Left ventricle myocardium inferior (tissue), 1 donor: ENCODE measurements around the gene EIF3L. TPM values are rescaled to one million over a fixed set of nuclear protein-coding genes. Genes with fewer than 3 reads are reported as not detected.

ENCODE experiments used
- DNase-seq: peaks from one replicate; pipeline ENCODE4 v3.0.0-alpha.2; 2020
- H3K27ac ChIP-seq: fragments of 200-600 bp; replicated peaks from 2 replicates; pipeline ENCODE4 v1.8.0; 2021
- H3K27me3 ChIP-seq: fragments of 200-600 bp; 2 replicates; pipeline ENCODE4 v1.8.0; 2021; ENCODE audit warnings: low read depth
- H3K36me3 ChIP-seq: fragments of 200-600 bp; 2 replicates; pipeline ENCODE4 v1.8.0; 2021
- H3K4me1 ChIP-seq: fragments of 200-600 bp; 2 replicates; pipeline ENCODE4 v1.8.0; 2021
- H3K4me3 ChIP-seq: fragments of 200-600 bp; 2 replicates; pipeline ENCODE4 v1.8.0; 2021; ENCODE audit warnings: mild to moderate bottlenecking, moderate library complexity
- H3K9me3 ChIP-seq: fragments of 200-600 bp; replicated peaks from 2 replicates; pipeline ENCODE4 v1.8.0; 2021
- intact Hi-C: fragments of 100-400 bp; cut with micrococcal nuclease; formaldehyde crosslinking; loops from one replicate; pipeline ENCODE4 v1.11.0; 2022
- total RNA-seq: library from RNA; stranded (reverse); fragmentation: NEBNext Ultra II Directional; extraction: Animal tissue kit (Norgen Biotek cat#: 25700); gene quantifications from one replicate; pipeline ENCODE4 v1.2.1, GENCODE V29; 2021
- TF ChIP-seq, protein P1 (sequence below): fragments of 200-600 bp; IDR thresholded peaks from 2 replicates; pipeline ENCODE4 v1.8.0; 2021; ENCODE audit warnings: antibody characterized with exemption, mild to moderate bottlenecking, borderline replicate concordance
- donor health status: DM: no; HTN: yes; CAD: no; lungs with severe emphysema.

Gene EIF3L
- total RNA-seq, 1 donor from 2014 or later, result 379 TPM

DNA sequence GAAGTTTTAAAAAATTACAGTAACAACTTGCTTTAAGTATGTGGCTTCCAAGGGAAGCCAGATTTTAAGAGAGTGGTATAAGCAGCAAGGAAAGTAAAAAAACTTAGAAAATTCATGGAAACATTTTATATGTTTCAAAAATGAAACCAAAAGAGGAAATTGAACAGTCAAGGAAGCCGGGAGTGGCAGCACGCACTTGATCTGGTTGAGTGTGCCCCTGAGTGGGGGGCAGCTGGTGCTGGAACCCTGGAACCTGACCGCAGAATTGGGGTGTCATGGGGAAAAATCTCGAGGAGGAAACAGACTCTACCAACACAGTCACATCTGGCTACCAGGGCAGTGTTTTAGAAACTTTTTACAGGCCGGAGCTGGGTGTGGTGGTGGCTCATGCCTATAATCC is 70.9 kb downstream of the EIF3L start:
- H3K4me1 ChIP-seq, result peaks cover 29% of the 10 kb centered on the region
- no peak for DNase-seq
- H3K36me3 ChIP-seq, result peaks cover 84% of the 10 kb centered on the region
- TF ChIP-seq, protein P1, sequence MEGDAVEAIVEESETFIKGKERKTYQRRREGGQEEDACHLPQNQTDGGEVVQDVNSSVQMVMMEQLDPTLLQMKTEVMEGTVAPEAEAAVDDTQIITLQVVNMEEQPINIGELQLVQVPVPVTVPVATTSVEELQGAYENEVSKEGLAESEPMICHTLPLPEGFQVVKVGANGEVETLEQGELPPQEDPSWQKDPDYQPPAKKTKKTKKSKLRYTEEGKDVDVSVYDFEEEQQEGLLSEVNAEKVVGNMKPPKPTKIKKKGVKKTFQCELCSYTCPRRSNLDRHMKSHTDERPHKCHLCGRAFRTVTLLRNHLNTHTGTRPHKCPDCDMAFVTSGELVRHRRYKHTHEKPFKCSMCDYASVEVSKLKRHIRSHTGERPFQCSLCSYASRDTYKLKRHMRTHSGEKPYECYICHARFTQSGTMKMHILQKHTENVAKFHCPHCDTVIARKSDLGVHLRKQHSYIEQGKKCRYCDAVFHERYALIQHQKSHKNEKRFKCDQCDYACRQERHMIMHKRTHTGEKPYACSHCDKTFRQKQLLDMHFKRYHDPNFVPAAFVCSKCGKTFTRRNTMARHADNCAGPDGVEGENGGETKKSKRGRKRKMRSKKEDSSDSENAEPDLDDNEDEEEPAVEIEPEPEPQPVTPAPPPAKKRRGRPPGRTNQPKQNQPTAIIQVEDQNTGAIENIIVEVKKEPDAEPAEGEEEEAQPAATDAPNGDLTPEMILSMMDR, result no peak
- peak overlapping the region; percentile 41 for H3K27ac ChIP-seq
- intact Hi-C loops, result no loop called here
- H3K9me3 ChIP-seq, result no peaks in the 10 kb centered on the region
- H3K4me3 ChIP-seq, result no peak overlapping the region
- H3K27me3 ChIP-seq, result no peaks in the 10 kb centered on the region

DNA sequence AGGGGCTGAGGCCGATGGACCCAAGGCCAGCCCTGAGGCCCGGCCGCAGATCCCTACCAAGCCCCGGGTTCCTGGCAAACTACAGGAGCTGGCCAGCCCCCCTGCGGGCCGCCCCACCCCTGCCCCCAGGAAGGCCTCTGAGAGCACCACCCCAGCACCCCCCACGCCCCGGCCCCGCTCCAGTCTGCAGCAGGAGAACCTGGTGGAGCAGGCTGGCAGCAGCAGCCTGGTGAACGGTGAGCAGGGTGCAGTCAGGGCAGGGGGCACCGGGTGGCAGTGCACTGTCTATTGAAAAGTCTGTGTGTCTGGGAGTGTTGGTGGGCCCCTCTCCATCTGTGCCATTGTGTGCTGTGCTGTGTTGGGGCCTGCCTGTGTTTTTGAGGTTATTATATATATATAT is 73.0 kb downstream of the EIF3L start:
- no peaks in the 10 kb centered on the region for H3K27me3 ChIP-seq
- intact Hi-C loops, result no loop called here
- H3K4me3 ChIP-seq, result no peak overlapping the region
- no peak for DNase-seq
- H3K9me3 ChIP-seq, result no peaks in the 10 kb centered on the region
- H3K27ac ChIP-seq, result no peak overlapping the region
- TF ChIP-seq, protein P1, result no peak
- peaks cover 86% of the 10 kb centered on the region for H3K36me3 ChIP-seq
- peaks cover 29% of the 10 kb centered on the region for H3K4me1 ChIP-seq

GRCh38 chr22:37923927-37924326 is 74.7 kb downstream of the EIF3L start:
- no peaks in the 10 kb centered on the region for H3K27me3 ChIP-seq
- TF ChIP-seq, protein P1, result no peak
- no peak overlapping the region for H3K4me3 ChIP-seq
- peaks cover 13% of the 10 kb centered on the region for H3K4me1 ChIP-seq
- no peak overlapping the region for H3K27ac ChIP-seq
- peaks cover 86% of the 10 kb centered on the region for H3K36me3 ChIP-seq
- intact Hi-C loops, result no loop called here
- no peaks in the 10 kb centered on the region for H3K9me3 ChIP-seq
- no peak for DNase-seq

- intact Hi-C loops, result no loop called here
- TF ChIP-seq, protein P1, result no peak
- Histone ChIP-seq H3K27me3 (no peaks in the 10 kb centered on the region), H3K4me3 (no peak overlapping the region), H3K4me1 (peaks cover 7% of the 10 kb centered on the region), H3K27ac (no peak overlapping the region), H3K36me3 (peaks cover 89% of the 10 kb centered on the region), H3K9me3 (no peaks in the 10 kb centered on the region)
- DNase-seq, result no peak
These were observed 75.3 kb downstream of the EIF3L start for GRCh38 chr22:37924386-37925065.

GRCh38 chr22:37925330-37925729 is 76.1 kb downstream of the EIF3L start:
- no peak for DNase-seq
- peaks cover 88% of the 10 kb centered on the region for H3K36me3 ChIP-seq

More at GRCh38 chr22:37925330-37925729, 76.1 kb downstream of the EIF3L start:
- no peaks in the 10 kb centered on the region for H3K27me3 ChIP-seq
- H3K4me3 ChIP-seq, result no peak overlapping the region
- H3K9me3 ChIP-seq, result no peaks in the 10 kb centered on the region
- intact Hi-C loops, result no loop called here
- no peak overlapping the region for H3K27ac ChIP-seq
- H3K4me1 ChIP-seq, result peaks cover 3% of the 10 kb centered on the region
- TF ChIP-seq, protein P1, result no peak
